Mesenchymal stem cell (in vitro differentiated cells and primary cell): ENCODE data around the gene GALNT16.

Source experiments
- DNase-seq: peaks from one replicate; pipeline ENCODE4 v3.0.0-alpha.2; 2013
- H2AFZ ChIP-seq: one replicate; pipeline ENCODE4 v1.6.1; 2013; ENCODE audit warnings: low read depth, mild to moderate bottlenecking, control low read depth, inconsistent platforms, low read length, moderate library complexity
- H2AK5ac ChIP-seq: 2 replicates; pipeline ENCODE4 v1.6.1; 2013; ENCODE audit warnings: low read length, moderate library complexity, mild to moderate bottlenecking, inconsistent platforms; ENCODE audit not compliant: severe bottlenecking
- H2BK120ac ChIP-seq: one replicate; pipeline ENCODE4 v1.6.1; 2013; ENCODE audit warnings: low read depth, mild to moderate bottlenecking, inconsistent platforms, low read length, moderate library complexity
- H2BK12ac ChIP-seq, 2 experiments: one replicate each; pipeline ENCODE4 v1.6.1; 2013; ENCODE audit warnings: inconsistent platforms in 2 of 2, low read length in 2 of 2, mild to moderate bottlenecking in 2 of 2, moderate library complexity in 2 of 2, control low read depth in 1 of 2
- H2BK15ac ChIP-seq: one replicate; pipeline ENCODE4 v1.6.1; 2013; ENCODE audit warnings: mild to moderate bottlenecking, low read depth, inconsistent platforms; ENCODE audit not compliant: poor library complexity, severe bottlenecking
- H2BK5ac ChIP-seq: 2 replicates; pipeline ENCODE4 v1.6.1; 2013; ENCODE audit warnings: low read depth, mild to moderate bottlenecking, low read length, control low read depth, inconsistent platforms; ENCODE audit not compliant: poor library complexity, severe bottlenecking
- H3K14ac ChIP-seq, 2 experiments: one replicate each; pipeline ENCODE4 v1.6.1; 2013; ENCODE audit warnings: inconsistent platforms in 2 of 2, low read length in 2 of 2, control low read depth in 1 of 2, mild to moderate bottlenecking in 1 of 2, moderate library complexity in 1 of 2
- H3K18ac ChIP-seq, 2 experiments: one replicate each; pipeline ENCODE4 v1.6.1; 2013; ENCODE audit warnings: inconsistent platforms in 2 of 2, low read length in 2 of 2, control low read depth in 1 of 2, low read depth in 1 of 2, mild to moderate bottlenecking in 1 of 2
- H3K23ac ChIP-seq, 2 experiments: one replicate each; pipeline ENCODE4 v1.6.1; 2013; ENCODE audit warnings: inconsistent platforms in 2 of 2, low read length in 2 of 2, mild to moderate bottlenecking in 2 of 2, moderate library complexity in 2 of 2, control low read depth in 1 of 2
- H3K27ac ChIP-seq: 2 replicates; pipeline ENCODE4 v1.5.1; 2013; ENCODE audit warnings: mild to moderate bottlenecking, moderate library complexity, low read length, control low read depth, inconsistent platforms; ENCODE audit not compliant: poor library complexity, severe bottlenecking
- H3K27me3 ChIP-seq, 2 experiments: 2 replicates each; pipeline versions ENCODE4 v1.6.1 to v1.7.0; 2013; ENCODE audit warnings: low read length in 2 of 2, mild to moderate bottlenecking in 2 of 2, moderate library complexity in 2 of 2, control low read depth in 1 of 2, inconsistent platforms in 1 of 2; ENCODE audit not compliant: control insufficient read depth in 1 of 2, insufficient read depth in 1 of 2
- H3K36me3 ChIP-seq, 2 experiments: 2 replicates each; pipeline versions ENCODE4 v1.6.1 to v1.7.0; 2013; ENCODE audit warnings: low read length in 2 of 2, control low read depth in 1 of 2, inconsistent platforms in 1 of 2, low read depth in 1 of 2, mild to moderate bottlenecking in 1 of 2; ENCODE audit not compliant: insufficient read depth in 2 of 2, control insufficient read depth in 1 of 2
- H3K4ac ChIP-seq, 2 experiments: one replicate each; pipeline ENCODE4 v1.6.1; 2013; ENCODE audit warnings: inconsistent platforms in 2 of 2, low read length in 2 of 2, mild to moderate bottlenecking in 2 of 2, moderate library complexity in 2 of 2, control low read depth in 1 of 2, low read depth in 1 of 2
- H3K4me1 ChIP-seq: 2 replicates; pipeline ENCODE4 v1.6.1; 2013; ENCODE audit warnings: low read depth, low read length, control low read depth; ENCODE audit not compliant: control insufficient read depth, insufficient read depth
- H3K4me2 ChIP-seq: 2 replicates; pipeline ENCODE4 v1.6.1; 2013; ENCODE audit warnings: low read length, mild to moderate bottlenecking, inconsistent platforms; ENCODE audit not compliant: poor library complexity, severe bottlenecking
- H3K4me3 ChIP-seq, 2 experiments: 2 replicates each; pipeline versions ENCODE4 v1.5.1 to v1.7.0; 2013; ENCODE audit warnings: low read length in 2 of 2, mild to moderate bottlenecking in 2 of 2, control low read depth in 1 of 2, low read depth in 1 of 2; ENCODE audit not compliant: insufficient read depth in 1 of 2
- H3K79me1 ChIP-seq: replicated peaks from 2 replicates; pipeline ENCODE4 v1.6.1; 2013; ENCODE audit warnings: mild to moderate bottlenecking, control low read depth, low read length, inconsistent platforms; ENCODE audit not compliant: poor library complexity, severe bottlenecking
- H3K9ac ChIP-seq: 2 replicates; pipeline ENCODE4 v1.7.0; 2013; ENCODE audit warnings: mild to moderate bottlenecking, low read length, moderate library complexity
- H3K9me3 ChIP-seq: 2 replicates; pipeline ENCODE4 v1.7.0; 2013; ENCODE audit warnings: mild to moderate bottlenecking, low read length; ENCODE audit not compliant: control insufficient read depth
- H4K8ac ChIP-seq: one replicate; pipeline ENCODE4 v1.6.1; 2013; ENCODE audit warnings: inconsistent platforms, mild to moderate bottlenecking, low read length, moderate library complexity
- H4K91ac ChIP-seq: one replicate; pipeline ENCODE4 v1.6.1; 2013; ENCODE audit warnings: mild to moderate bottlenecking, low read length, inconsistent platforms
- WGBS: methylation state at CpG from one replicate; pipeline ENCODE4 v1.1.7; 2013; ENCODE audit warnings: mixed read lengths; 5-methylcytosine and 5-hydroxymethylcytosine counted together

GALNT16 gene

GRCh38 chr14:69373104-69373503 lies 113.1 kb downstream of the GALNT16 start:
- Histone ChIP-seq H2AK5ac (no peak overlapping the region), H3K4me1 (peaks cover 1% of the 10 kb centered on the region), H3K4ac (no peak overlapping the region), H3K27ac (no peak overlapping the region), H2BK5ac (no peak overlapping the region), H3K23ac (no peak overlapping the region), H4K8ac (no peak overlapping the region), H3K4me3 (no peak overlapping the region), H3K18ac (no peak overlapping the region), H2BK15ac (no peak overlapping the region), H3K9ac (no peak overlapping the region), H3K9me3 (peaks cover 5% of the 10 kb centered on the region), H3K36me3 (peaks cover 5 to 39% of the 10 kb centered on the region in 2 experiments), H3K14ac (no peak overlapping the region), H3K4me2 (no peak overlapping the region), H3K79me1 (no peaks in the 10 kb centered on the region), H4K91ac (no peak overlapping the region), H2BK12ac (no peak overlapping the region), H2AFZ (no peak overlapping the region), H3K27me3 (no peaks in the 10 kb centered on the region), H2BK120ac (no peak overlapping the region)
- no peak for DNase-seq
- WGBS: 53% methylated on average over 1 of the region's 1 CpG

GRCh38 chr14:69374235-69374634 lies 114.3 kb downstream of the GALNT16 start:
- H4K8ac ChIP-seq: no peak overlapping the region
- H3K27me3 ChIP-seq: no peaks in the 10 kb centered on the region
- H2BK15ac ChIP-seq: no peak overlapping the region
- H3K4me2 ChIP-seq: no peak overlapping the region
- no peak overlapping the region for H2AK5ac ChIP-seq
- peaks cover 5% of the 10 kb centered on the region for H3K79me1 ChIP-seq
- H3K4ac ChIP-seq: no peak overlapping the region
- H2AFZ ChIP-seq: no peak overlapping the region
- no peak overlapping the region for H3K18ac ChIP-seq
- peaks cover 5% of the 10 kb centered on the region for H3K9me3 ChIP-seq
- H3K4me1 ChIP-seq: peaks cover 1% of the 10 kb centered on the region
- H3K9ac ChIP-seq: no peak overlapping the region
- DNase-seq: no peak
- H4K91ac ChIP-seq: no peak overlapping the region
- H3K23ac ChIP-seq: no peak overlapping the region
- H3K36me3 ChIP-seq: peaks cover 8 to 49% of the 10 kb centered on the region in 2 experiments
- no peak overlapping the region for H2BK5ac ChIP-seq
- no peak overlapping the region for H3K14ac ChIP-seq
- H2BK120ac ChIP-seq: no peak overlapping the region
- no peak overlapping the region for H3K27ac ChIP-seq
- no peak overlapping the region for H2BK12ac ChIP-seq
- no peak overlapping the region for H3K4me3 ChIP-seq

GRCh38 chr14:69375182-69375581 lies 115.2 kb downstream of the GALNT16 start:
- Histone ChIP-seq H3K27me3 (no peaks in the 10 kb centered on the region), H2BK5ac (no peak overlapping the region), H2BK120ac (no peak overlapping the region), H3K4me1 (peaks cover 1% of the 10 kb centered on the region), H3K9ac (no peak overlapping the region), H3K4me3 (no peak overlapping the region), H2AFZ (no peak overlapping the region), H3K27ac (no peak overlapping the region), H3K18ac (no peak overlapping the region), H2AK5ac (no peak overlapping the region), H3K36me3 (peaks cover 6 to 58% of the 10 kb centered on the region in 2 experiments), H3K79me1 (peaks cover 10% of the 10 kb centered on the region), H3K9me3 (peaks cover 5% of the 10 kb centered on the region), H4K8ac (no peak overlapping the region), H3K4me2 (no peak overlapping the region), H3K4ac (no peak overlapping the region), H3K14ac (no peak overlapping the region), H2BK12ac (no peak overlapping the region), H2BK15ac (no peak overlapping the region), H4K91ac (no peak overlapping the region), H3K23ac (no peak overlapping the region)
- DNase-seq: no peak
- WGBS: 100% methylated on average over 1 of the region's 3 CpGs

- Histone ChIP-seq H3K4me1 (peaks cover 1% of the 10 kb centered on the region), H3K4me2 (no peak overlapping the region), H3K4me3 (no peak overlapping the region), H3K4ac (no peak overlapping the region), H4K91ac (no peak overlapping the region), H3K23ac (no peak overlapping the region), H3K79me1 (peaks cover 12% of the 10 kb centered on the region), H2BK15ac (no peak overlapping the region), H3K9me3 (peaks cover 5% of the 10 kb centered on the region), H3K36me3 (peaks cover 9 to 64% of the 10 kb centered on the region in 2 experiments), H2BK12ac (no peak overlapping the region), H3K9ac (no peak overlapping the region), H4K8ac (no peak overlapping the region), H2AFZ (no peak overlapping the region), H3K27me3 (no peaks in the 10 kb centered on the region), H3K14ac (no peak overlapping the region), H2BK120ac (no peak overlapping the region), H2BK5ac (no peak overlapping the region), H3K18ac (no peak overlapping the region), H2AK5ac (no peak overlapping the region), H3K27ac (no peak overlapping the region)
- DNase-seq: no peak
- 100% methylated on average over 5 of the region's 5 CpGs for WGBS
These were observed 115.8 kb downstream of the GALNT16 start for GRCh38 chr14:69375722-69376121.
